ENCODE data around the gene ST8SIA1.

Gene ST8SIA1

GRCh38 chr12:22268406-22268805 is 66.1 kb downstream of the ST8SIA1 start:
- TF ChIP-seq GABPA (IDR thresholded peaks at IDR 0.05; ENCODE audit: low read depth), result no peak
- DNase-seq (ENCODE audit: low read depth in 1 of 2, low spot score in 1 of 2), result peak in 1 of 2 experiments; percentile 10
- no peaks in the 10 kb centered on the region for H3K27me3 ChIP-seq (ENCODE audit: insufficient read depth, poor library complexity, severe bottlenecking)
- no peak overlapping the region for H3K4me3 ChIP-seq (replicated peaks; ENCODE audit: insufficient read depth, low read length)
- no peak overlapping the region for H3K27ac ChIP-seq (replicated peaks)

DNA sequence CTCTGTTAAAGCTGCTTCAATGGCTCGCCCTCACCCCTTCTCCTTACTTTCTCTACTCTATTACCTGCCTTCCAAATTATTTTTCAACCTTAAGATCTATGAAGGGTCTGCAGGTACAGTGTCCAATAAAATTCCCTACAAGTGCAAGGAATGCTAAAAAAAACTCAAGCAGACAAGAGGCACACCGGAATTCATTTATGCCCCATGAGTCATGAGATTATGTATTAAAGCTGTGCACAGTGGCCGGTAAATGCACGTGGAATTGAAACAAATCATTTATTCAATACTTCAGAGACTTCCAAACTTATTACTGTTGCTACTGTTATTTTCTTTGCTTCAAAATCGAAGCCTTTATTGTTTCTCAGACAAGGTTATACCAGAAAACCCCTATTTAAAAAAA is 68.4 kb downstream of the ST8SIA1 start:
- Histone ChIP-seq H3K27me3 (ENCODE audit: insufficient read depth, poor library complexity, severe bottlenecking) (no peaks in the 10 kb centered on the region), H3K4me3 (replicated peaks; ENCODE audit: insufficient read depth, low read length) (no peak overlapping the region), H3K27ac (replicated peaks) (no peak overlapping the region)
- no peak for DNase-seq (ENCODE audit: low read depth in 1 of 2, low spot score in 1 of 2)
- TF ChIP-seq CTCF (IDR thresholded peaks at IDR 0.05; ENCODE audit: insufficient read depth, low read length) (no peak), POLR2AphosphoS5 (IDR thresholded peaks at IDR 0.05; ENCODE audit: low read depth) (no peak), SPI1 (IDR thresholded peaks at IDR 0.05; ENCODE audit: borderline replicate concordance, low read depth) (no peak), GABPA (IDR thresholded peaks at IDR 0.05; ENCODE audit: low read depth) (no peak), REST (IDR thresholded peaks at IDR 0.05; ENCODE audit: insufficient replicate concordance, low read depth) (no peak)

GRCh38 chr12:22264380-22264779 is 70.1 kb downstream of the ST8SIA1 start:
- Histone ChIP-seq H3K27ac (replicated peaks) (no peak overlapping the region), H3K4me3 (replicated peaks; ENCODE audit: insufficient read depth, low read length) (no peak overlapping the region), H3K27me3 (ENCODE audit: insufficient read depth, poor library complexity, severe bottlenecking) (no peaks in the 10 kb centered on the region)
- TF ChIP-seq POLR2AphosphoS5 (IDR thresholded peaks at IDR 0.05; ENCODE audit: low read depth), result no peak
- TF ChIP-seq CTCF (IDR thresholded peaks at IDR 0.05; ENCODE audit: insufficient read depth, low read length), result no peak
- no peak for TF ChIP-seq GABPA (IDR thresholded peaks at IDR 0.05; ENCODE audit: low read depth)
- no peak for TF ChIP-seq REST (IDR thresholded peaks at IDR 0.05; ENCODE audit: insufficient replicate concordance, low read depth)
- no peak for TF ChIP-seq SPI1 (IDR thresholded peaks at IDR 0.05; ENCODE audit: borderline replicate concordance, low read depth)
- no peak for DNase-seq (ENCODE audit: low read depth in 1 of 2, low spot score in 1 of 2)

DNA sequence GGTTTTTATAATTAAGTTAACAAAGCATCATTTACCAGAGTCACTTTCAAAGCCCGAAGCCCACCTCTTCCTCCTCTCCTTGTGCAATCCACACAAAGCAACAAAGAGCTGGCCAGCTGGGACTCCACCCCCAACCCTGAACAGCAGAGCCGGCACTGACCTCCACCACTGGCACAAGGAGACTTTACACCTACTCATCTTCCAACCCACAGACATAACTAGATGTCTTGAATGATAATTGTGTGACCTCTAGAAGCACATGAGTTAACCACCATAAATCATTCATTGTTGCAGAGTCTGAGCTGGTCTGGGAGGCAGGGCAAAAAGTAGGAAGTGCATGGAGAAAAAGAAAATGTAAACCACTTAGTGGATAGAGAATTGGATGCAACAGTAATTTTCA is 72.2 kb downstream of the ST8SIA1 start:
- DNase-seq (ENCODE audit: low read depth in 1 of 2, low spot score in 1 of 2), result no peak
- H3K27me3 ChIP-seq (ENCODE audit: insufficient read depth, poor library complexity, severe bottlenecking), result no peaks in the 10 kb centered on the region
- 0 out of 2 replicates have a peak, but pooled peaks have one; percentile 16 for TF ChIP-seq SPI1 (IDR thresholded peaks at IDR 0.05; ENCODE audit: borderline replicate concordance, low read depth)
- TF ChIP-seq POLR2AphosphoS5 (IDR thresholded peaks at IDR 0.05; ENCODE audit: low read depth), result no peak
- H3K27ac ChIP-seq (replicated peaks), result no peak overlapping the region
- H3K4me3 ChIP-seq (replicated peaks; ENCODE audit: insufficient read depth, low read length), result no peak overlapping the region

DNA sequence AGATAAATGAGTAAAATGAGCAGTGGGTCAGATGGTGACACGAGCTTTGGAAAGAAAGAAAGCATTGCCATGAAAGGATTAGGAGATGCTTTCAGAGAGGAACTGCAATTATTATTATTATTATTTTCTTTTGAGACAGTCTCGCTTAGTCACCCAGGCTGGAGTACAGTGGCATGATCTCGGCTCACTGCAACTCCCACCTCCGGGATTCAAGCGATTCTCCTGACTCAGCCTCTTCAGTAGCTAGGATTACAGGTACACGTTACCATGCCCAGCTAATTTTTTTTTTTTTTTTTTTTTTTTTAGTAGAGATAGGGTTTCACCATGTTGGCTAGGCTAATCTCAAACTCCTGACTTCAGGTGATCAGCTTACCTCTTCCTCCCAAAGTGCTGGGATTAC is 77.4 kb downstream of the ST8SIA1 start:
- H3K27me3 ChIP-seq (ENCODE audit: insufficient read depth, poor library complexity, severe bottlenecking), result no peaks in the 10 kb centered on the region
- no peak overlapping the region for H3K27ac ChIP-seq (replicated peaks)
- H3K4me3 ChIP-seq (replicated peaks; ENCODE audit: insufficient read depth, low read length), result no peak overlapping the region
- TF ChIP-seq CTCF (IDR thresholded peaks at IDR 0.05; ENCODE audit: insufficient read depth, low read length) (no peak), SPI1 (IDR thresholded peaks at IDR 0.05; ENCODE audit: borderline replicate concordance, low read depth) (no peak), REST (IDR thresholded peaks at IDR 0.05; ENCODE audit: insufficient replicate concordance, low read depth) (no peak)
- no peak for DNase-seq (ENCODE audit: low read depth in 1 of 2, low spot score in 1 of 2)

Data from HL-60 (cell line).